HTERT RPE-1 (cell line): Measurements from ENCODE around the gene MDH1B.

ENCODE experiments used
- in situ Hi-C: fragments of 300-500 bp; cut with MboI; formaldehyde crosslinking; loops from 4 replicates; pipeline ENCODE4 v1.14.3; 2020; ENCODE audit warnings: low sequenced_read_pairs

The MDH1B gene

GRCh38 chr2:206698811-206699210 is 66.3 kb downstream of the MDH1B start:
- in situ Hi-C loops = no loop called here

- in situ Hi-C loops = no loop called here
These were observed 68.2 kb downstream of the MDH1B start for GRCh38 chr2:206696910-206697309.

DNA sequence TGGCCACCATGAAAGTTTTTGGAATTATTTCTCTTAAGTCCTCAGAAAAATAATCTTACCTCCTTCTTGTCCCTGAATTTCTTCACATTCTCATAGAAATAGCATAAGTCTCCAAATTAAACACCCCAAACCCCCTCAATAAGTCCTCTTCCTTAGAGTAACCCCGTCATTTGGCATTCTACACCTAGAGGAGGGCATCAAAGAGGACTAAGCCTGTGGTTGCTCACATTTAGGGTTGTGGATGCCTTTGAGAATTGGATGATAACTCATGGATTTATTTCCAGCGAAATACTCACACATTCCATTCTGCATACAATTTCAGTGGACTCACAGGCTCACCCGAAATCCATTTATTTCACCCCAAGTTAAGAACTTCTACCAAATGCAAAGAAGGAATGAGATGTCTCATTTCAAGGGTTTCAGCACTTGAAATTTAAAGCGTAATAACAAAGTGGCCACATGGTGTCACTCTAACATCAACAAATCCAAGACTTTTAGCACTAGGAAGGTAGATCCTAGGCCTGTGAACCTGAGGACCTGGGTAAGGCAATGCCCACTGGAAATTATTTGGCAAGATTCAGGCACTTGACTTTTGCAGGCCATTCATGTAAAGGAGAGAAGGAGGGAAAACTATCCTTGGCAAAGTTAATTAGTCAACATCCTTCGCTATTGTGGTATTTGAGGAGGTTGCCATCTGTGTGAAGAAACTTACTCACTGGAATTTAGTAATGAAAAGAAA is 71.6 kb downstream of the MDH1B start:
- in situ Hi-C loops = no loop called here

DNA sequence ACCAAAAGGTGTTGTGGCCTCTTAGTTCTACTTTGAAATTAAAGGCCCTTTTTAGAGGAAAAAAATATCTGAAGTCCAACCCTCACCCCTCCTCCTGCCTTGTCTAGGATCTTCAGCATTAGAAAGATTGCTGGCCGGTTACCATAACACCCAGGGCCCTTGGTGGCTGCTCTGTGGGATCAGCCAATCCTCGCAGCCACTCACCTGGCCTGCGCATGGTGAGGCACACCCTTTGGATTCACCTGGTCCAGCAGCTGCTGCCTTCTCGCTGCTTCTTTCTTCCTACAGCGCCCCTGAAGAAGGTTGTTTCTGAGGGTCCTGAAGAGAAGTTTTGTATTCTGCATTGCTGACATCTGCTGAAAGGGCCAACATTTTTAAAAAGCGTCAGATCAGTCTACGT is 72.2 kb downstream of the MDH1B start:
- in situ Hi-C loops = no loop called here

GRCh38 chr2:206688990-206689389 is 76.1 kb downstream of the MDH1B start:
- in situ Hi-C loops = no loop called here

GRCh38 chr2:206688453-206688852 is 76.7 kb downstream of the MDH1B start:
- in situ Hi-C loops = no loop called here
